Endothelial cell of umbilical vein (primary cell): Measurements from ENCODE around the gene TRERF1.

ENCODE experiments used
- EZH2 ChIP-seq: IDR thresholded peaks from 2 replicates; pipeline ENCODE4 v1.6.1; 2012; ENCODE audit warnings: borderline replicate concordance, low read depth, mild to moderate bottlenecking, moderate library complexity, low read length, inconsistent platforms; ENCODE audit not compliant: severe bottlenecking
- TF ChIP-seq, protein P1 (sequence below), 2 donors: IDR thresholded peaks; 1 replicate in 1 of 2; 2 replicates in 1 of 2; pipeline ENCODE4 v1.5.1; 2011; ENCODE audit warnings: low read length in 2 of 2, mild to moderate bottlenecking in 2 of 2, moderate library complexity in 2 of 2, control low read depth in 1 of 2, inconsistent platforms in 1 of 2, low read depth in 1 of 2; ENCODE audit not compliant: insufficient read depth in 1 of 2; ENCODE audit errors: extremely low read depth in 1 of 2

DNA sequence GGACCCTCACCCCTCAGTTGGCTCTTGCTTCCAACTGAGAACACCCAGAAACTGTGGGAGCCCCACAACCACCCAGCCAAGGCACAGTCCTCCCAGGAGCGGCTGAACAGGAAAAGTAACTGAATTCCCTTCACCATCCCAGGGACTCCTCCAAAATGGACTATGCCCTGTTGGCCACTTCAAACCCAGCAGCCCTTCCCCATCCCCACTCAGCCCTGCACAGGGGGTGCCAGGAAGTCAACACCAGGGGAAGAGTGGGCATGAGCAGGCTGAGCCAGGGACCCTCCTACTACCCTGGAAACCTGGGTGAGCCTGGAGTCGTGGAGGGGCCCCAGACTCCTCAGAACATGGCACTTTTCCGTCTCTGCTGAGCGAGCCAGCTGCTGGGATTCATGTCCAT is 267.3 kb downstream of the TRERF1 start:
- TF ChIP-seq, protein P1, sequence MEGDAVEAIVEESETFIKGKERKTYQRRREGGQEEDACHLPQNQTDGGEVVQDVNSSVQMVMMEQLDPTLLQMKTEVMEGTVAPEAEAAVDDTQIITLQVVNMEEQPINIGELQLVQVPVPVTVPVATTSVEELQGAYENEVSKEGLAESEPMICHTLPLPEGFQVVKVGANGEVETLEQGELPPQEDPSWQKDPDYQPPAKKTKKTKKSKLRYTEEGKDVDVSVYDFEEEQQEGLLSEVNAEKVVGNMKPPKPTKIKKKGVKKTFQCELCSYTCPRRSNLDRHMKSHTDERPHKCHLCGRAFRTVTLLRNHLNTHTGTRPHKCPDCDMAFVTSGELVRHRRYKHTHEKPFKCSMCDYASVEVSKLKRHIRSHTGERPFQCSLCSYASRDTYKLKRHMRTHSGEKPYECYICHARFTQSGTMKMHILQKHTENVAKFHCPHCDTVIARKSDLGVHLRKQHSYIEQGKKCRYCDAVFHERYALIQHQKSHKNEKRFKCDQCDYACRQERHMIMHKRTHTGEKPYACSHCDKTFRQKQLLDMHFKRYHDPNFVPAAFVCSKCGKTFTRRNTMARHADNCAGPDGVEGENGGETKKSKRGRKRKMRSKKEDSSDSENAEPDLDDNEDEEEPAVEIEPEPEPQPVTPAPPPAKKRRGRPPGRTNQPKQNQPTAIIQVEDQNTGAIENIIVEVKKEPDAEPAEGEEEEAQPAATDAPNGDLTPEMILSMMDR (IDR thresholded peaks at IDR 0.05; ENCODE audit: extremely low read depth in 1 of 2, insufficient read depth in 1 of 2, low read depth in 1 of 2, low read length in 2 of 2) = no peak
- TF ChIP-seq EZH2 = no peak
